Body of pancreas (tissue), 4 donors: ENCODE results near the gene TMPRSS13. TPM values are rescaled to one million over a fixed set of nuclear protein-coding genes. Genes with fewer than 3 reads are reported as not detected.
"Not testable (repeated sequence)": the region's sequence is repeated elsewhere in the genome, so short reads cannot be mapped to it uniquely, and the experiment has no call there.

Source experiments
- ATAC-seq: fragments of 150-250 bp; one replicate; pipeline ENCODE4 v1.9.1; 2016
- DNase-seq, 4 donors: peaks; one replicate each; pipeline ENCODE4 v3.0.0-alpha.2; 2019
- H3K27ac ChIP-seq, 4 donors: fragments of 200-600 bp; sonication (generic); 1 replicate in 3 of 4; 2 replicates in 1 of 4; pipeline versions ENCODE4 v1.5.1 to v1.6.1; 2016 to 2019; ENCODE audit warnings: mild to moderate bottlenecking in 1 of 4, mixed read lengths in 1 of 4, moderate library complexity in 1 of 4
- H3K27me3 ChIP-seq, 2 donors: fragments of 200-600 bp; sonication (generic); one replicate each; pipeline ENCODE4 v1.6.0; 2016; ENCODE audit warnings: mild to moderate bottlenecking in 1 of 2
- H3K36me3 ChIP-seq, 2 donors: fragments of 200-600 bp; sonication (generic); replicated peaks in 1 of 2; 2 replicates each; pipeline ENCODE4 v1.5.1; 2016; ENCODE audit warnings: low read depth in 2 of 2; ENCODE audit not compliant: insufficient read depth in 1 of 2
- H3K4me1 ChIP-seq: fragments of 200-600 bp; sonication (generic); one replicate; pipeline ENCODE4 v1.6.0; 2016
- H3K4me3 ChIP-seq, 2 donors: fragments of 200-600 bp; sonication (generic); 1 replicate in 1 of 2; 2 replicates in 1 of 2; pipeline ENCODE4 v1.5.1; 2016 to 2019
- H3K9me3 ChIP-seq, 3 donors: fragments of 200-600 bp; sonication (generic); 1 replicate in 2 of 3; 2 replicates in 1 of 3; pipeline ENCODE4 v1.5.1; 2016
- POLR2A ChIP-seq, 3 donors: fragments of 450-650 bp; IDR thresholded peaks; one replicate each; pipeline ENCODE4 v1.6.1; 2016; ENCODE audit warnings: antibody characterized with exemption in 3 of 3, mild to moderate bottlenecking in 2 of 3
- WGBS, 2 donors: methylation state at CpG; one replicate each; pipeline ENCODE4 v1.1.5; 2017; 5-methylcytosine and 5-hydroxymethylcytosine counted together
- intact Hi-C: fragments of 100-400 bp; cut with DNase I; formaldehyde crosslinking; loops from one replicate; pipeline ENCODE4 v1.15.1; 2023
- total RNA-seq, 2 donors: library from RNA; depleted of rRNA; stranded (reverse); fragments of >200 nt; gene quantifications; one replicate each; pipeline ENCODE4 v1.1.0, GENCODE V29; 2016
- TF ChIP-seq, protein P1 (sequence below), 7 experiments: fragments of 450-650 bp in 4 of 7; fragments of 200-600 bp in 3 of 7; sonication (generic) in 3 of 7; IDR thresholded peaks; one replicate each; pipeline ENCODE4 v1.5.1; 2016 to 2019; ENCODE audit warnings: antibody characterized with exemption in 7 of 7

TMPRSS13 gene
- total RNA-seq, 2 donors from 2014 or later, result 1.6 to 4.9 TPM

DNA sequence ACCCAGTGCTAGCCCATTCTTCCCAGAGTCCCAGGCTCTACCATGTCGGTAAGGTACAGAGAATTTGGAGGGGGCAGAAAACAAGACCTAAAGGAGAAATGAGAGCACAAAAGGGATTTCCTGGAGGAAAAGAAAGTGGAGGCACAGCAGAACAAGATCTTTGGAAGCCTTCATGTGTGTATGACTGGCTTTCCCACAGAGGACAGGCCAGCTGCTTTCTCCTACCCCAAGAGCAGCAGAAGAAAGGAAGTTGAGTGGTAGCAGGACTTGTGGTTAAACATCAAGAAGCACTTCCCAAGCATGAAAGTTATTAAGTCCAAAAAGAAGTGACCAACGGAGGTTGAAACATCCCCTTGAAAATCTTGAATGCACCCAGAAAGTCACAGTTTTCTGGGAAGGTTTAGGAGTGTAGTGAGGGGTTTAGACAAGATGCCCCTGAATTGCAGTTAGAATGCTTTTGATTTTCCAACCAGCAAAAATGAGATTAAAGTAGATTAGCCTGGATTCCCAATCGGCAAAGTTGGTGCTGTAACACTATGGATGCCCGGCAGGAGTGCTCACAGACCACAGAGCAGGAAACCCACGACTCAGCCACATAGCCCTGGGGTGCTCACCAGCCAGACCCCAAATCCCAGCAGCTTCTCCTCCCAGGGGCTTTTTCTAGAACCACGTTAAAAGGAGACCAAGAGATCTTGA is 608 bp downstream of the TMPRSS13 start:
- ATAC-seq (peak; percentile 57), DNase-seq (no peak)
- Histone ChIP-seq H3K27ac (peak overlapping the region; percentile 52 to 66 (median 62)), H3K36me3 (no peaks in the 10 kb centered on the region), H3K27me3 (no peaks in the 10 kb centered on the region), H3K4me1 (peaks cover 12% of the 10 kb centered on the region), H3K9me3 (no peaks in the 10 kb centered on the region), H3K4me3 (no peak overlapping the region)
- intact Hi-C loops, result no loop called here
- WGBS, 2 donors, result 41 to 48% methylated on average over 6 of the region's 6 CpGs
- no peak for TF ChIP-seq POLR2A (IDR thresholded peaks at IDR 0.05)
- TF ChIP-seq, protein P1, sequence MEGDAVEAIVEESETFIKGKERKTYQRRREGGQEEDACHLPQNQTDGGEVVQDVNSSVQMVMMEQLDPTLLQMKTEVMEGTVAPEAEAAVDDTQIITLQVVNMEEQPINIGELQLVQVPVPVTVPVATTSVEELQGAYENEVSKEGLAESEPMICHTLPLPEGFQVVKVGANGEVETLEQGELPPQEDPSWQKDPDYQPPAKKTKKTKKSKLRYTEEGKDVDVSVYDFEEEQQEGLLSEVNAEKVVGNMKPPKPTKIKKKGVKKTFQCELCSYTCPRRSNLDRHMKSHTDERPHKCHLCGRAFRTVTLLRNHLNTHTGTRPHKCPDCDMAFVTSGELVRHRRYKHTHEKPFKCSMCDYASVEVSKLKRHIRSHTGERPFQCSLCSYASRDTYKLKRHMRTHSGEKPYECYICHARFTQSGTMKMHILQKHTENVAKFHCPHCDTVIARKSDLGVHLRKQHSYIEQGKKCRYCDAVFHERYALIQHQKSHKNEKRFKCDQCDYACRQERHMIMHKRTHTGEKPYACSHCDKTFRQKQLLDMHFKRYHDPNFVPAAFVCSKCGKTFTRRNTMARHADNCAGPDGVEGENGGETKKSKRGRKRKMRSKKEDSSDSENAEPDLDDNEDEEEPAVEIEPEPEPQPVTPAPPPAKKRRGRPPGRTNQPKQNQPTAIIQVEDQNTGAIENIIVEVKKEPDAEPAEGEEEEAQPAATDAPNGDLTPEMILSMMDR (IDR thresholded peaks at IDR 0.05), result peak in 3 of 7 experiments; percentile 14 to 24 (median 20)

DNA sequence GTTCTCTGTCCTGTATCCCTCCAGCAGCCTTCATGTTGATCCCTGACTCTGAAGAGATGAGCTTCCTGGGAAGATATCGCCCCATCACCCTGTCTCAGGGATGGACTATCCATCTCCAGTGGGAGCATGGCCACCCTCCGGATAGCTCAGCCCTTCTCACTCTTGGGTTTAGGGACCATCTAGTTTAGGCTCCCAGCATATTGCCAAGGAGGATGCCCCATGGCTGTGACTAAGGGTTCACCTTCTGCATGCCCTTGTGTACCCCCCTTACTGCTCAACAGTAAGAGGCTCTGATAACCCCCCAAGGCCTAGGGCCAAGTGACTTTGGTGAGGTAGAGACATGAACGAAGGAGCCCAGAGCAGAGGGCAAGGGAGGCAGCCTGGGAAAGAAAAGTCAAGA is 1.3 kb downstream of the TMPRSS13 start:
- Histone ChIP-seq H3K27me3 (no peaks in the 10 kb centered on the region), H3K4me3 (no peak overlapping the region), H3K36me3 (no peaks in the 10 kb centered on the region), H3K9me3 (no peaks in the 10 kb centered on the region), H3K27ac (no peak overlapping the region), H3K4me1 (peaks cover 12% of the 10 kb centered on the region)
- ATAC-seq, result no peak
- TF ChIP-seq POLR2A (IDR thresholded peaks at IDR 0.05), result no peak
- TF ChIP-seq, protein P1 (IDR thresholded peaks at IDR 0.05), result no peak
- WGBS, 2 donors, result 80 to 89% methylated on average over 3 of the region's 3 CpGs
- intact Hi-C loops, result no loop called here
- DNase-seq, result no peak

DNA sequence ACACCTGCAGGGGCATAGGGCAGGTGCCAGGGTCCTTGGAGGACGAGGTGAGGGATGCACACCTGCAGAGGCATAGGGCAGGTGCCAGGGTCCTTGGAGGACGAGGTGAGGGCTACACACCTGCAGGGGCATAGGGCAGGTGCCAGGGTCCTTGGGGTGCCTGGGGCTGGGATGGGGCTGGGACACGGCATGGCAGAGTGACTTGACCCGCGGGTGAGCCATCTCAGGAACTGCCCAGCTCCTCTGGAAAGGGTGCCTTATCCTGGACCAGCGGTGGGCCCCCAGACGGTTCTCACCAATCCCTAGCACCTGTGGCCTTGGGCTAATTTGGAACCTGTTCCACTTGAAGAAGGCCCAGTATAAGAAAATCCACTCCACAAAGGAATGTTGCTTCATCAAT is 3.0 kb downstream of the TMPRSS13 start:
- H3K36me3 ChIP-seq, intact Hi-C loops, H3K27ac ChIP-seq, H3K9me3 ChIP-seq, DNase-seq, H3K4me3 ChIP-seq, H3K27me3 ChIP-seq, ATAC-seq: not testable (repeated sequence)
- 59 to 75% methylated on average over 6 to 7 of the region's 7 CpGs for WGBS, 2 donors
- peaks cover 12% of the 10 kb centered on the region for H3K4me1 ChIP-seq

DNA sequence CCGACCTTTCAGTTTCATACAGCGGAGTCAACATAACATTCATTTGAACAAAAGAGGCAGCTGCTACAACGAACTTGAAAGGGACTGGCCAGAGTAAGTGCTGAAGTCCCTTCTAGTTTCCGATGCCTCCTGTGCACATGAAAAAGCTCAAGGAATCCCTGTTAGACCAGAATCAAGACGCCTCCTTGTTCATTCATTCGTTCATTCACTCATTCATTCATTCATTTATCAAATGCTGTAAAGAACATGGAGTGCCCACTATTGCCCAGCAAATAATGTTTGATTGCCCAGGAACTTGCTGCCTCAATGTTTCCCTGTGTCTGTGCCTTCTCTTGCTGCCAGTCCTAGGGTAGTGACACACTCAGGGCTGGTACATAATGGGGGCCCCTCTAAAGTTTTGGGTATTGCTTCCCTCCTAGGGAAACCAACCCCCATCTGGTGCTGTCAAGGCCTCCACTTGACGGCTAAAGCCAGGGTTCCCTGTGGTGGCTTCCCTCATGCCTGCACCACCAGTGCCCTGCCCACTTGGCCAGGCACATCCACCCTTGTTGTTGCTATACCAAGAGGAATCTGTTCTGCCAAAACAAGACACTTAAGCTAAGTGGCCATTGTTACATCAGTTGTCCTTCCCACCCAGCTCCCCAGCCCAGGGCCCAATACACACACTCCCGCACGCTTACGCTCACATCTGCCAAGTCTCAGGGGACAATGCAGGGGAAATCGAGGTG is 3.8 kb downstream of the TMPRSS13 start:
- H3K9me3 ChIP-seq, result no peaks in the 10 kb centered on the region
- DNase-seq (no peak), ATAC-seq (no peak)
- peaks cover 12% of the 10 kb centered on the region for H3K4me1 ChIP-seq
- H3K4me3 ChIP-seq, result no peak overlapping the region
- H3K36me3 ChIP-seq, result no peaks in the 10 kb centered on the region
- intact Hi-C loops, result no loop called here
- WGBS, 2 donors, result 69% methylated on average over 10 to 11 of the region's 11 CpGs
- no peaks in the 10 kb centered on the region for H3K27me3 ChIP-seq
- no peak overlapping the region for H3K27ac ChIP-seq
- TF ChIP-seq, protein P1 (IDR thresholded peaks at IDR 0.05), result no peak
- TF ChIP-seq POLR2A (IDR thresholded peaks at IDR 0.05), result no peak

DNA sequence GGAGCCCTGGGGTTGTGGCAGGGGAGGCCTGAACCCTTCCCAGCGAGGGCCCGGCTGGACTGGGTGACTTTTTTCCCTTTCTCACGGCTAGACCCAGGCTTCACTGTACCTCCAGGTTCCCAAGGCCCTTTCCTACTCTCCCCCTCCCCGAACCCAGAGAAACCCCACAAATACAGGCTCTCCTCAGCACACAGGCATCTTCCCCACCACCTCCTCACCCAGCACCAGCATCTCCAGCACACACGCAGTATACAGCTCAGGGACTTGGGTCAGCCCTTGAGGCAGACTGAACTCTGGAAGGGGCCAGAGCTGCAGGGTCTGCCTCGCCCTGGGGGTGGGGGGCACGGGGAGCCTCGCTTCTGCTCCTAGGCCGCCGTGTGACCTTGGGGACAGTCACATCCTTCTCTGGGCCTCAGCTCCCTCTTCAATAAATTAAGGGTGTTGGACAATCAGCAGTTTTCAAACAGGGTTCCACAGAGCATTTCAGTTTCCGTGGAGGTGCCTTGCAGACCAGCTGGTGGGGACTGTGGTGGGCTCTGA is 4.5 kb downstream of the TMPRSS13 start:
- WGBS, 2 donors, result 70 to 78% methylated on average over 11 of the region's 11 CpGs

More for the DNA sequence above, 4.5 kb downstream of the TMPRSS13 start:
- Histone ChIP-seq H3K27me3 (no peaks in the 10 kb centered on the region), H3K36me3 (no peaks in the 10 kb centered on the region), H3K9me3 (no peaks in the 10 kb centered on the region), H3K4me1 (peaks cover 11% of the 10 kb centered on the region), H3K4me3 (no peak overlapping the region), H3K27ac (no peak overlapping the region)
- intact Hi-C loops, result no loop called here
- ATAC-seq (no peak), DNase-seq (no peak)
- TF ChIP-seq POLR2A (IDR thresholded peaks at IDR 0.05), result no peak
- TF ChIP-seq, protein P1 (IDR thresholded peaks at IDR 0.05), result no peak
